ENCODE data around the gene CACNG5.

DNA sequence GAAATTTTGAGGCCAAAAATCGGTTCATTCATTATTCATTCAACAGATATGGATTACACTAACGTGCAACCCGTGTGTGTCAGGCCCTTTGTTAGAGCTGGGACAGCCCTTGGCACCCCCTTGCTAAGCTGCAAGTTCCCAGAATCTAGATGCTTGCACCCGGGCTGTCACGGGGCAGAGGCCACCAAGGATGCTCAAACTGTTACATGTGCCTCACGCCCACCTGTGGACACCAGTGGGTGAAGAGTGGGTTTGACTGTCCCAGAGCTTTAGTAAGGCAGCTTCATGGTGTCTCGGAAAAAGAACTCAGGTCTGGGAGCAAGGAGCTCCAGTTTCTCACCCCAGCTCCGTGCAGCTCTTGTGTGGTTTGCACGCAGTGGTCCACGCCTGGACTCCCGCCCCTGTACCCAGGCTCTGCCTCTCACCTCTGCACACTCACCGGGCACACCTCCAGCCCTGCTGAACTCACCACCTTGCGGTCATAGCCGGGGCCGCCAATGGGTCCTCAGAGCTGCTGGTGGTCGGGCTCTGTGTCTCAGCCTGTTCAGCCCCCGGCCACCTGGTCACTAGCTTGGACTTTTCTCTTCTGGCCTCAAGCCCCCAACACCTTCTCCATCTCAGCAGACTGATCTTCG, 75.9 kb downstream of the CACNG5 start:
- TF ChIP-seq, protein P1, sequence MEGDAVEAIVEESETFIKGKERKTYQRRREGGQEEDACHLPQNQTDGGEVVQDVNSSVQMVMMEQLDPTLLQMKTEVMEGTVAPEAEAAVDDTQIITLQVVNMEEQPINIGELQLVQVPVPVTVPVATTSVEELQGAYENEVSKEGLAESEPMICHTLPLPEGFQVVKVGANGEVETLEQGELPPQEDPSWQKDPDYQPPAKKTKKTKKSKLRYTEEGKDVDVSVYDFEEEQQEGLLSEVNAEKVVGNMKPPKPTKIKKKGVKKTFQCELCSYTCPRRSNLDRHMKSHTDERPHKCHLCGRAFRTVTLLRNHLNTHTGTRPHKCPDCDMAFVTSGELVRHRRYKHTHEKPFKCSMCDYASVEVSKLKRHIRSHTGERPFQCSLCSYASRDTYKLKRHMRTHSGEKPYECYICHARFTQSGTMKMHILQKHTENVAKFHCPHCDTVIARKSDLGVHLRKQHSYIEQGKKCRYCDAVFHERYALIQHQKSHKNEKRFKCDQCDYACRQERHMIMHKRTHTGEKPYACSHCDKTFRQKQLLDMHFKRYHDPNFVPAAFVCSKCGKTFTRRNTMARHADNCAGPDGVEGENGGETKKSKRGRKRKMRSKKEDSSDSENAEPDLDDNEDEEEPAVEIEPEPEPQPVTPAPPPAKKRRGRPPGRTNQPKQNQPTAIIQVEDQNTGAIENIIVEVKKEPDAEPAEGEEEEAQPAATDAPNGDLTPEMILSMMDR (IDR thresholded peaks at IDR 0.05) = no peak
- TF ChIP-seq EP300 (IDR thresholded peaks at IDR 0.05) = no peak
- no peak for TF ChIP-seq POLR2AphosphoS5 (IDR thresholded peaks at IDR 0.05)
- TF ChIP-seq POLR2A (IDR thresholded peaks at IDR 0.05; ENCODE audit: low read depth) = no peak
